HG02840 (cell line): ENCODE results near the gene ADCY4.

Experiments
- ATAC-seq: cut with Tn5 transposase; IDR thresholded peaks from one replicate; pipeline ENCODE4 v1.9.1; 2021; ENCODE audit warnings: mild to moderate bottlenecking, moderate library complexity, moderate number of reproducible peaks; ENCODE audit not compliant: unreplicated experiment, low FRiP score

ADCY4 gene

DNA sequence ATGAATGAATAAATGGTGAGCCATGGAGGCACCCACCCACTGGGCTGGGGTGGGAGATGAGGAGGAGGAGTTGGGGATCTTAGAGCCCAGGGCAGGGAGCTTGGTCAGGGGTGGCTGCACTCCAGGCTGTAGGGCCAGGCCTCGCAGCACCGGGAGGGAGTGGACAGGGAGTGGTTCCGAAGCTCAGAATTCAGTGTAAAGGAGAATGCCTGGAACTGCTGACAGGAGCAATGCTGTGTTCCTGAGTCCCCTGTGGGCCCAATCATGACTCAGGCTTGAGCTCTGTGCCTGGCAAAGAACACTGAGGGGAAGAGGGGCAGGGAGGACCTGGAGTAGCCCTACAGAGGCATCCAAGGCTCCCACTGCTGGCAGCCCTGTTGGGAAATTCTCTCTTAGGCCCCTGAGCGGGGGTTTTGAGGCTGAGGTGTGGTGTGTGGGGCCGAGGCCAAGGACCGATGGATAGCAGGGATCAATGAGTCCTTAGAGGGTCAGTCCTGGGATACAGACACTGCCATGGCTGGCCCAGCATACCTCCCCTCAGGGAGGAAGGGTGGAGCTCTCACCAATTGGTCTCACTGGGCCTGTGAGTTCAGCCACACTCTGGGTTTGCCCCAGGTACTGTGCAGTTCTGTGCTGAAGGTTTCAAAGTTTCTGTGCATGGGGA lies 53.9 kb downstream of the ADCY4 start:
- ATAC-seq: no peak

DNA sequence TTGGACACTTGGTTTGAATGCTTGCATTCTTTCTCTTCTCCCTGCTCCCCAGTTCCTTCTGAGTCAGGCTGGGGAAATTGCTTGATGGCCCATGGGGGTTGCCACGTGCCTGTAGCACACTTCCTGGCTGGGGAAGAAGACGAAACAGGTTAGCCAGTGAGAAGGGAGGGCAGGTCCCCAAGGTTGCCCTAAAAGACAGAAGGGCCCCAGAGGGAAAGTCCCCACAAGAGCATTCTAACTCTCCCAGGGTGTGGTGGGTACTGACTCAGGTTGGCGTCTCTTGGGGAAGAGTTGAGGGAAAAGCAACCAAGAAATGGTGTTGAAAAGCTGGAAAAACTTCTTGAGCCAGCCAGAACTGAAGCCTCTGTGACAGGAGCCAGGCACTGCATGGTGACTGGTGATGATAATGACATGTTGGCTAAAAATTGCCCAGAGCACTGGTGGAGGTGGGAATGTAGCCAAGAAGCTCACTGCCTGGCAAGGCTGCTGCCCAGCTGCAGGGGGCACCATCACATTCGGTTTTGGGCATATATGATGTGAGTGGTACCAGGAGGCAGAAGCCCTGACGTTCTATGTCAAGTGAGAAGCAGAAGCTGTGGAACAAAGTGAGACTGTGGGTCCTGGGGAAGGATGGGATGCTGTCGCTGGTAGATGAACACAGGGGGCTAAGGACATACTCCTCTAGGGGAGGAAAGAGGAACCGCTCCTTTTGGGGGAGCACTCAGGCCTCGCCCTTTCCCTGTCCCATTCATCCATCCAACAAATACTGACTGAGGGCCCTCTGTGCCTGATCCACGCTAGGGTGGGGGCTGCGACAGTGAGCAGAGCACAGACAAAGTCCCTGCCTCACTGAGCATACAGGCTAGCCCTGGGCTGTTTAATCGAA lies 55.3 kb downstream of the ADCY4 start:
- no peak for ATAC-seq

DNA sequence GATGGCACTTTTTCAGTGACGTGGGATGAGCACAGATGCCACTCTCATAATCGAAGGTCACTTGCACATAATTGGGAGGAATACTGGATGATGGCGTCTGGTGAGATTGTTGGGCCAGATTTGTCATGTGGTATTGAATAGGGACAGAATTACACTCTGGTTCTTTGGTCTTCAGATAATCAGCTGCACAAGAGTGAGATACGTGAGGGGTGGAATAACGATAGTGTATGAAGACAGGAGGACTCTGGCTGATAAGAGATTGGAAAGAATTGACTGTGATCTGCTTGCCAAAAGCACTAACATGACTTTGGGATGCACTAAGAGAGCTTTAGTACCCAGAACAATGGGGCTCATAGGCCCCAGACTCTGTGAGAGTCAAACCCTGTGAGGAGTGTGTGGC lies 56.4 kb downstream of the ADCY4 start:
- ATAC-seq: no peak

DNA sequence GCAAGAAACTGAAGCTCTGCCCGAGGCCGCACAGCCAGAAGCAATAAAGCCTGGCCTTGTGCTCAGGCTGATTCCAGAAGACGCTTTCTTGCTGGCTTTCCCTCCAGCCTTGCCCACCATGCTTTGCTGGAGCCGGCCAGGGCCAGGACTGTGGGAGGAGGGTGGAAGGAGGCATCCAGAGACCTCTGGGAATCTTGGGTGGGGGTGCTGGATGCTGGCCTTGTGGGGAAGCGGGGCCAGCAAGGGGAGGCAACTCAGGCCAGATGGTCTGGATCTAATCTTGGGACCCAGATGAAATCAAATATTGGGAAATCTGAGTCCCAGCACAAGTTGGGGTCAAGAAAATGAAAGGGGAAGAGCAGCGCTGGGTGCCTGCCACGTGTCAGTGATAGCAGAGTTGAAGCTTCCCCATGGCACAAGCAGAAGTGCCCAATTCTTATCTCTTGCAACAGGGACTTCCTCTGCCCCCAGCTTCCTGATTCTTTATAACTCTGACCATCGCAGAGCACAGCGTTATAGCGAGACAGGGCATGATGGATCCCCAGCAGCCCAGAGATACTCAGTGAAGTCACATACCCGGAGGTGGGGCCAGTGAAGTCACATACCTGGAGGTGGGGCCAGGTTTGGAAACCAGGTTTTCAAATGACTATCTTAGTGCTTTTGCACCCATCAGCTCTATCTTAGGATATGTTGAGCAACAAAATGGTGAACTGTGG lies 57.1 kb downstream of the ADCY4 start:
- ATAC-seq: no peak

DNA sequence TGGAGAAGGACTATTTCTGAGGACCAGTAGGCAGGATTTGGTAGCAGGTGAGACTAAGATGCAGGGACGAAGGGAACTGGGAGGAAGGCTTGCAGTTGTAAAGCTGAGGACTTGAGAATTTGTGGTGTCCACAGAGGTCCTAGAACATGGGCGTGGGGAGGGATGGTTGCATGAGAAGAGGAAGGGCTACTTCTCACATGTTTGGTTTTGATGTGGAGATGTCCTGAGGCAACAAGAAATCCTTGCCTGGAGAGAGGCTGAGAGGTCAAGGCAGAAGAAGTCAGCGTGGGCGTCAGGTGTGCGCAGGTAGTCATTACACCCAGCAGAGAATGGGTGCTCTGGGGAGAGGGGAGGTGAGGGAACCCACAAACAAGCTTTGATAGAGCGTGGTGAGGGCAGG lies 57.8 kb downstream of the ADCY4 start:
- ATAC-seq: no peak

DNA sequence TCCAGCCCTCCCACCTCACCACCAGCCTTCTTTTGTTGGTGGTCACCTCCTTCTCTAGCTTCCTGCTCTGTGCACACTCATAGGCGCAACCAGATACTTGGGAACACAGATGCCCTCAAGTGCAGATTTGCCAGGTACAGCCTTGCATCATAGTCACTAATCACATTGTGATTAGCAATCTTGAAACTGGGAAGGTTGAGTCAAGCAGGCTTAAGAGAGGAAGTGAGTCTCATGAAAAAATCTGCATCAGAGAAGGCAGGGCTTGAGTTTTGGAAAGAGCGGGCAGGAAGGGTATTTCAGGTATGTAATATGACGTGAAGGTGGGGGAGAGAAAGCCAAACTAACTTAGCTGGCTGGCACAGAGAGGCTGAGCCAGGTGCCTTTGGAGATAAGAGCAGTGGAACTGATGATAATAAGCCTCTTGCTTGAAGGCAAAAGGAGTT lies 60.7 kb downstream of the ADCY4 start:
- peak; percentile 35 for ATAC-seq

DNA sequence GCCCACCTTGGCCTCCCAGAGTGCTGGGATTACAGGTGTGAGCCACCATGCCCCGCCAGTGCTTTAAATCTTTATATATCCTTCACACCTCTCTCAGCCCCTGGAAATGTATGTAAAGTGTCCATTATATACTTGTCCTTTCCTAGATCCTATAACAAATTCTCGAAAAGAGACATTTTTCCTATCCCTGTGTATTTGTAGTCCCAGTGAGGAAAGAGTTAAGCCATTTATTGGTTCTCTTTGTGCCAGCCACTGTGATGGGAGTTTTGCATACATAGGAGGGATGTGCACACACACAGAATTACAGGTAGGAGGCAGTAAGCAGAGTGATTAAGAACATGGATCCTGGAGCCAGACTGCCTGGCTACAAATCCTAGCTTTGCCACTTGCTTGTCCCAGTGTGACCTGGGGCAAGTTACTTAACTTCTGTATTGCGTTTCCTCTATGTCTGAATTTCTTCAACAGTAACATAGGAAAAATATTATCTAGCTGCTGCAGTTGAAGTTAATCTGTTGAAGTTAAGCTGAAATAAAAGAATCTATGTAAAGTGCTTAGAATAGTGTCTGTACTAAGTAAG lies 61.4 kb downstream of the ADCY4 start:
- no peak for ATAC-seq

DNA sequence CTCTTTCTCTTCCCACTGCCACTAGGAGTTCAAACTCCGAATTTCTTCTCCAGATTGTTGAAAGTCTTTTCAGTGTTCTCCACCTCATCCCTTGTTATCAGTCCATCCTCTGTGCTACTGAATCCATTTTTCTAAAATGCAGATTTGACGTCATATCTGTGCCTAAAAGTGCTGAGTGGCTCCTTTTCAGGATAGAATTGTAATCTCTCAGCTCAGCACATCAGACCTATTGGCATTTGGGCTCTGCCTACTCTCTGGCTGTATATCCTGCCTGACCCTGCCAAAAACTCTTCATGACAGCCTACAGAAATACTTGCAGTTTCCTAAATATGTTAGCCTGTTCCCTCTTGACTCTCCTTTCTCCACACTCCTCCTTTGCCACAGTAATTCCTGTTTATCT lies 62.4 kb downstream of the ADCY4 start:
- ATAC-seq: no peak

DNA sequence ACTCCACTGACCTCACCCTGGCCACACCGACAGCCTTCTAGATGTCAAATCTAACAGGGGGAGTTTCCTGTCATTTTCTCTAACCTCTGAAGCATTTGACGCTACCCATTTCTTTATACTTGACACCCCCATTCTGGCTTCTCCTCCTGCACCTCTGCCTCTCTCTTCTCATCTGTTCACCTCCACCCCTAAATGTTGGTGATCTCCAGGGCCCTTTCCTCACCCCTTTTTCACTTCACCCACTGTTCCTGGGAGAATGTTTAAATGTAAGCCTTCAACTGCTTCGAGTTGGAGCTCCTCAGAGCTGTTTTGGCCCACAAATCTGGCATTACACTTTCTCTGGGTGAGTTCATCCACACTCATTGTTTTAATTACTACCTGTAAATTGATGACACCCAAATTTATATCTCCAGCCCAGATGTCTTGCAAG lies 63.0 kb downstream of the ADCY4 start:
- ATAC-seq: no peak

DNA sequence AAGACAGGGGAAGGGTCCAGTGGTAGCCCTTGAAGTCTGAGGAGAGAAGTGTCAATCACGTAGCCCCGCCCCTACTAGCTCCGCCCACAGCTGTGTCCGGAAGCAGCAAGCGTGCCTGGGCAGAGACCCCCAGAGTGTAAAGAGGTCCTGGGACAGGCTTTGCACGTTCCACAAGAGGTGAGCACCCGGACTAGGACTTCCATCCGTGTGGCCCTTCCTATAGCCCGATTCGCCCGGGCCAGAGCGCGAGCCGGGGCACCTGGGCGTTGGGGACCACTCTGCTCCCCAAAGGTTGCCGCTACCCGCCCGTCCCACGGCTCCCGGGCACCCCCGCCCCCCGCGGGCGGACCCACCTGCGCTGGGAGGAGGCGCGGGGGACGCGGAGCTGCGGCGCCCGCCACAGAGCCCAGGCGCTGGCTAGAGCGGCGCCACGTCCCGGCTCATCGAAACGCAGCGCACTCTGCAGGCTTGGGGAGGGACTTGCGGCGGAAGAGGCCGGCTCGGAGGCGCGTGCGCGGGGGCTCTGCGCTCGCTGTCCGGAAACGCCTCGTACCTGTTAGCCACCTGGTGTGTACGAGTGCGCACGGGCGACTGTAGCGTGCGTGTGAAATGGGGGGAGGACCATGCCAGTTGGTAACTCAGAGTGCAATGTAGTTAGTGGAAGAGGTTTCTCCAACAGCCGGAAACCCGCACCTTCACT lies 63.6 kb downstream of the ADCY4 start, which contains the start of gene RABGGTA:
Gene RABGGTA, minus strand, starts transcription at position 464 of the 700 bp plus-strand sequence. CDS start 482 bp downstream, outside the sequence.
- ATAC-seq: peak; percentile 86

DNA sequence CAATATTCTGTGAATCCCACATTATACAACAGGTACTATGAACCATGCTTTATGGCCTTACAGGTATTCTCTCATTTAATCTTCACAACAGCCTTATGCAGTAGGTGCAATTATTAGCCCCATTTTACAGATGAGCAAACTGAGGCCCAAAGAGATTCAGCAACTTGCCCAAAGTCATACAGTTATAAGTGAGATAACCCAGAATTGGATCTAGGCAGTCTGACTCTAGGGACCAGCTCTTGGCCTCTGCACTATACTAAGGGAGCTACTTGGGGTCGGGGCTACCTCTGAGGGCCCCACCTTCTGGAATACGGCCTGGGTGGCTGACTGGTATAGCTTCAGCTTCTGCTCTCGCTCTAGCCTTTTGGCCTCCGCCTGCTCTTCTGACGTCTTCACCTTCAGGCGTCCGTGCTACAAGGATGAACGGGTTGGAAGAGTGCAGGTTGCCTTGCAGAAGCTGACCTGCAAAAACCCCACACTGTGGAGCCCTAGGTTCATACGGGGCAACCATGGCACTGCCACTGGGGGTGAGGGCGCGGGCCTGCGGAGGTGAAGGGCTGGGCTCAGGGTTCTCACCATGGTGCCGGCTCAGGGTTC lies 64.2 kb downstream of the ADCY4 start:
- no peak for ATAC-seq

DNA sequence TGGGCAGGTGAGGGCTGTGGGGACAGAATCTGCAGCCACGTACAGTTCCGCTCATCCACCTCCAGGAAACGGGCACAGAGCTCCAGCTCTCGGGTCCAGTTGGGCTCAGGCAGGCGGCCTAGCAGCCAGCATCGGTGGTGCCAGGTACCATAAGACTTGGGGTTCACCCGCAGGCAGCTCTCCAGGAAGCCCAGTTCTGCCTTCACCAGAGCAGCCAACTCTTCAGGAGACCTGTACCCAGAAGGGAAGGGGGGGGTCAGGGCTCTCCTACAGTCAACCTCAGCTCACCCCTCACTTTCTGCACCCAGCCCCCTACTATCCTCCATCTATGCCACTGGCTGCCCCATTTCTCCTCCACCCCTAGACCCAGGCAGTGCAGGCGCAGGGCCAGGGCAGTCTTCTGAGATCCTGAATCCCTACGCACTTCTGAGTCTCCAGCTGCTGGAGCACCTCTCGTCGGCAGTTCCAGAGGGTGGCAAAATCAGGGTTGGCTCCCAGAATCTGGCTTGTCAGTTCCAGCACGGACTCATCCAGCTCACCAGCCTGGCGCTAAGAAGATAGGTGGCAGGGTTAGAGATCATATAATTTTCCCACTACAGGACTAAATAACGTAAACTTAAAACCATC lies 64.8 kb downstream of the ADCY4 start:
- ATAC-seq: no peak

DNA sequence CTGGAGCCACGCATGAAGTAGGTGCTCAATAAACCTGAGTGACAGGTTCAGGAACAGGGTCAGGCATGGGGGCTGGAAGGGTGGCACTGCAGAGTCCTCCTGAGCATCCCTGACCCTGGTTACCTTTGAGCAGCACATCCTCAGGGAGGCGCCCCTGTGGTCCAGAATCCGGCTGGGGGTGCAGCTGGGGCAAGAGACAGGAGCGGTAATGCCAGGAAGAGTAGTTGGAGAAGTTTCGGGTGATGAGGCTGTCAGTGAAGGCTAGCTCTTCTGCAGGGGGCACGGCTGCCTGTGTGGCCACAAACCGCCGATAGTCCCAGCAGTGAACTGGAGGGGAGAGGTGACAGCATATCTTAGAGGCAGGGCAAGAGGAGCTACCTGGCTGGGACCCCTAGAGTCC lies 65.5 kb downstream of the ADCY4 start:
- ATAC-seq: no peak
